SU-DHL-6 (cell line): ENCODE results near the gene SCML2.

Source experiments
- H2AFZ ChIP-seq: fragments of 200-600 bp; sonication (generic); 2 replicates; pipeline ENCODE4 v1.6.1; 2014; ENCODE audit warnings: low read depth, mild to moderate bottlenecking, moderate library complexity, mixed read lengths, antibody characterized with exemption, low read length; ENCODE audit not compliant: severe bottlenecking
- H3F3A ChIP-seq: fragments of 200-600 bp; shearing (Covaris generic); 2 replicates; pipeline ENCODE4 v1.6.0; 2016; ENCODE audit warnings: antibody characterized with exemption, mild to moderate bottlenecking; ENCODE audit not compliant: insufficient read depth
- H3K27ac ChIP-seq: fragments of 200-600 bp; sonication (generic); 2 replicates; pipeline ENCODE4 v1.5.1; 2016; ENCODE audit warnings: low read depth, mild to moderate bottlenecking, low read length, moderate library complexity, mixed read lengths
- H3K27me3 ChIP-seq: fragments of 200-600 bp; sonication (generic), shearing (Covaris generic); 2 replicates; pipeline ENCODE4 v1.6.0; 2014; ENCODE audit warnings: mild to moderate bottlenecking, low read length
- H3K36me3 ChIP-seq: fragments of 200-600 bp; sonication (generic); 2 replicates; pipeline ENCODE4 v1.6.1; 2014; ENCODE audit warnings: mild to moderate bottlenecking, low read length, mixed read lengths
- H3K4me2 ChIP-seq: fragments of 300-600, 200-600 bp; shearing (Covaris generic), sonication (generic); 2 replicates; pipeline ENCODE4 v1.6.0; 2014; ENCODE audit warnings: low read length, low read depth, mild to moderate bottlenecking; ENCODE audit not compliant: poor library complexity, severe bottlenecking
- H3K4me3 ChIP-seq: fragments of 200-600 bp; sonication (generic); 2 replicates; pipeline ENCODE4 v1.5.1; 2014; ENCODE audit warnings: antibody characterized with exemption, low read length, mild to moderate bottlenecking, mixed read lengths; ENCODE audit not compliant: insufficient read depth, poor library complexity, severe bottlenecking
- H3K79me2 ChIP-seq: fragments of 200-600 bp; sonication (generic); 2 replicates; pipeline ENCODE4 v1.6.1; 2014; ENCODE audit warnings: mild to moderate bottlenecking, low read length, moderate library complexity; ENCODE audit not compliant: insufficient read depth
- H3K9ac ChIP-seq: fragments of 200-600 bp; sonication (generic); 2 replicates; pipeline ENCODE4 v1.7.0; 2014; ENCODE audit warnings: mild to moderate bottlenecking, low read length
- H3K9me2 ChIP-seq: fragments of 200-600 bp; sonication (generic); replicated peaks from 2 replicates; pipeline ENCODE4 v1.6.1; 2014; ENCODE audit warnings: low read length; ENCODE audit not compliant: insufficient read depth
- H3K9me3 ChIP-seq: fragments of 200-600 bp; sonication (generic); 2 replicates; pipeline ENCODE4 v1.6.1; 2014; ENCODE audit warnings: low read length, mixed read lengths; ENCODE audit not compliant: insufficient read depth
- H4K20me1 ChIP-seq: fragments of 200-600 bp; sonication (generic); 2 replicates; pipeline ENCODE4 v1.6.1; 2014; ENCODE audit warnings: low read depth, mild to moderate bottlenecking, antibody characterized with exemption, low read length, moderate library complexity, mixed read lengths
- CTCF ChIP-seq: fragments of 200-600 bp; sonication (generic); IDR thresholded peaks from one replicate; pipeline ENCODE4 v1.5.1; 2017; ENCODE audit warnings: antibody characterized with exemption, mild to moderate bottlenecking, low read length, moderate library complexity; ENCODE audit not compliant: insufficient read depth, poor library complexity, severe bottlenecking
- EZH2phosphoT487 ChIP-seq: fragments of 200-600 bp; sonication (generic), shearing (Covaris generic); conservative IDR thresholded peaks from 2 replicates; pipeline ENCODE4 v1.6.1; 2018; ENCODE audit warnings: mild to moderate bottlenecking, antibody characterized with exemption, low read length, moderate library complexity, mixed read lengths

Gene SCML2

GRCh38 chrX:18354369-18355223 is at the start of gene SCML2:
TSS of gene SCML2 (minus strand) at chrX:18354688. CDS start at chrX:18334071, 20,617 bp downstream.
- no peaks in the 10 kb centered on the region for H3K9me3 ChIP-seq
- no peaks in the 10 kb centered on the region for H3K9me2 ChIP-seq
- no peaks in the 10 kb centered on the region for H3K79me2 ChIP-seq
- H3K27me3 ChIP-seq: no peaks in the 10 kb centered on the region
- no peak within 1 kb of the TSS for H3K4me2 ChIP-seq
- H2AFZ ChIP-seq: no peak within 1 kb of the TSS
- no peak within 1 kb of the TSS for H3K9ac ChIP-seq
- H3K36me3 ChIP-seq: no peaks in the 10 kb centered on the region
- TF ChIP-seq CTCF (no peak), EZH2phosphoT487 (no peak)
- H4K20me1 ChIP-seq: no peaks in the 10 kb centered on the region
- H3F3A ChIP-seq: no peaks in the 10 kb centered on the region
- H3K27ac ChIP-seq: no peak within 1 kb of the TSS
- no peak within 1 kb of the TSS for H3K4me3 ChIP-seq

GRCh38 chrX:18401848-18402213 is 47.3 kb upstream of the SCML2 start:
- Histone ChIP-seq H3K36me3 (no peaks in the 10 kb centered on the region), H3K27me3 (no peaks in the 10 kb centered on the region), H3K9me2 (no peaks in the 10 kb centered on the region), H2AFZ (no peak overlapping the region), H3K27ac (no peak overlapping the region), H3K9ac (no peak overlapping the region), H4K20me1 (no peaks in the 10 kb centered on the region), H3K4me2 (no peak overlapping the region), H3K79me2 (no peaks in the 10 kb centered on the region), H3K9me3 (no peaks in the 10 kb centered on the region), H3F3A (no peaks in the 10 kb centered on the region), H3K4me3 (no peak overlapping the region)
- no peak for TF ChIP-seq CTCF
- no peak for TF ChIP-seq EZH2phosphoT487

GRCh38 chrX:18394477-18394876 is 40.0 kb upstream of the SCML2 start:
- H2AFZ ChIP-seq: no peak overlapping the region
- no peaks in the 10 kb centered on the region for H3K79me2 ChIP-seq

More at GRCh38 chrX:18394477-18394876, 40.0 kb upstream of the SCML2 start:
- H3K4me3 ChIP-seq: no peak overlapping the region
- no peaks in the 10 kb centered on the region for H3K36me3 ChIP-seq
- no peaks in the 10 kb centered on the region for H3K27me3 ChIP-seq
- H3K27ac ChIP-seq: no peak overlapping the region
- no peak overlapping the region for H3K9ac ChIP-seq
- no peaks in the 10 kb centered on the region for H3K9me2 ChIP-seq
- TF ChIP-seq CTCF (no peak), EZH2phosphoT487 (no peak)
- no peaks in the 10 kb centered on the region for H3F3A ChIP-seq
- H3K9me3 ChIP-seq: no peaks in the 10 kb centered on the region
- no peaks in the 10 kb centered on the region for H4K20me1 ChIP-seq
- H3K4me2 ChIP-seq: no peak overlapping the region
